ENCODE data around the gene RAPGEF3. TPM values are rescaled to one million over a fixed set of nuclear protein-coding genes. Genes with fewer than 3 reads are reported as not detected.

Gene RAPGEF3
- total and polyA plus RNA-seq, 5 donors from 2014 or later: 0.10 to 0.79 (median 0.14) TPM; not detected in 2

DNA sequence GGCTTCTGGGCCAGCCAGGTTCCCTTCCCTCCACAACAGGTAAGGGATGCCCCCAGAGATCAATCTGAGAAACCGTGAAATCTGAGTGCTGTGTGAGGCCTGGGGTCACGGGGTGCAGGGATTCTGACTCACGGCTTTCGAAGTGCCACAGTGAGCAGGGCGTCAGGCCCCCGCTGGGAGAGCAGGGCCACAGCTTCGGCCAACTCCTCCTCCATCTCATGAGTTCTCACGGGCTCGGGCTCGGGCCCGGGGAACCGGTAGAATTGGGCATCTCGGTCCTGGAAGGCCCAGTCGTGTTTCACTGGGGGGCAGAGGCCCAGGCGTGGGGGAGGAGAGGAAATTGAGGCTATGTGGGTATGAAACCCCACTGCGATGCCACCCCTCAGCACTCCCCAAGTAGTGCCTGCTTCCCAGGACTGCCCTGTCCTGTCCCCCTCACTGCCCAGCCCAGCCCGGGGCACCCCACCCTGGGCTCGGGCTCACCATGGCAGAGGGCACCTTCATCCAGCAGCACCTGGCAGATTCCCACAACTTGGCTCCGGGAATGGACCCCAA lies 7.7 kb downstream of the RAPGEF3 start:
- H3K36me3 Mint-ChIP-seq: no peaks in the 10 kb centered on the region
- H3K27me3 Mint-ChIP-seq: no peaks in the 10 kb centered on the region
- DNase-seq: no peak
- no peak overlapping the region for H3K27ac ChIP-seq (ENCODE audit: insufficient read depth, low read length, poor library complexity, severe bottlenecking)
- peaks cover 7% of the 10 kb centered on the region for H3K4me1 ChIP-seq (ENCODE audit: control insufficient read depth, insufficient read depth, low read length, poor library complexity, severe bottlenecking)
- ATAC-seq (ENCODE audit: low read depth in 2 of 2): no peak
- peaks cover 6 to 12% (median 10%) of the 10 kb centered on the region in 4 donors for H3K4me1 Mint-ChIP-seq
- no peaks in the 10 kb centered on the region for H3K36me3 ChIP-seq (ENCODE audit: control insufficient read depth, insufficient read depth, low read length)
- no peak overlapping the region for H3K4me3 Mint-ChIP-seq
- no peaks in the 10 kb centered on the region for H3K27me3 ChIP-seq (ENCODE audit: control insufficient read depth, insufficient read depth, low read length)
- no peaks in the 10 kb centered on the region for H3K9me3 Mint-ChIP-seq
- H3K27ac Mint-ChIP-seq: no peak overlapping the region
- no peaks in the 10 kb centered on the region for H3K9me3 ChIP-seq (ENCODE audit: control insufficient read depth in 2 of 2, low read length in 2 of 2)
- H3K4me3 ChIP-seq (ENCODE audit: low read depth, low read length): no peak overlapping the region

- peaks cover under 1% of the 10 kb centered on the region for H3K4me1 ChIP-seq (ENCODE audit: control insufficient read depth, insufficient read depth, low read length, poor library complexity, severe bottlenecking)
- no peaks in the 10 kb centered on the region for H3K36me3 ChIP-seq (ENCODE audit: control insufficient read depth, insufficient read depth, low read length)
- no peak overlapping the region for H3K27ac ChIP-seq (ENCODE audit: insufficient read depth, low read length, poor library complexity, severe bottlenecking)
- Mint-ChIP-seq H3K4me3 (no peak overlapping the region), H3K27me3 (peaks cover under 1% of the 10 kb centered on the region), H3K9me3 (no peaks in the 10 kb centered on the region), H3K27ac (no peak overlapping the region), H3K4me1 (peaks cover 2 to 6% (median 4%) of the 10 kb centered on the region in 4 donors), H3K36me3 (no peaks in the 10 kb centered on the region)
- H3K9me3 ChIP-seq (ENCODE audit: control insufficient read depth in 2 of 2, low read length in 2 of 2): no peaks in the 10 kb centered on the region
- H3K4me3 ChIP-seq (ENCODE audit: low read depth, low read length): no peak overlapping the region
- H3K27me3 ChIP-seq (ENCODE audit: control insufficient read depth, insufficient read depth, low read length): no peaks in the 10 kb centered on the region
- ATAC-seq (ENCODE audit: low read depth in 2 of 2) (no peak), DNase-seq (no peak)
These were observed 8.4 kb downstream of the RAPGEF3 start for GRCh38 chr12:47750229-47750798.

- H3K4me1 ChIP-seq (ENCODE audit: control insufficient read depth, insufficient read depth, low read length, poor library complexity, severe bottlenecking): no peaks in the 10 kb centered on the region
- no peaks in the 10 kb centered on the region for H3K9me3 ChIP-seq (ENCODE audit: control insufficient read depth in 2 of 2, low read length in 2 of 2)
- H3K4me1 Mint-ChIP-seq: peaks cover 0 to 1% (median 0%) of the 10 kb centered on the region in 4 donors
- ATAC-seq (ENCODE audit: low read depth in 2 of 2): no peak
- no peak overlapping the region for H3K27ac ChIP-seq (ENCODE audit: insufficient read depth, low read length, poor library complexity, severe bottlenecking)
- H3K27me3 Mint-ChIP-seq: peaks cover 6% of the 10 kb centered on the region
- no peaks in the 10 kb centered on the region for H3K36me3 ChIP-seq (ENCODE audit: control insufficient read depth, insufficient read depth, low read length)
- no peak overlapping the region for H3K4me3 Mint-ChIP-seq
- no peak for DNase-seq
- H3K27ac Mint-ChIP-seq: no peak overlapping the region
- H3K27me3 ChIP-seq (ENCODE audit: control insufficient read depth, insufficient read depth, low read length): no peaks in the 10 kb centered on the region
- H3K36me3 Mint-ChIP-seq: no peaks in the 10 kb centered on the region
- H3K9me3 Mint-ChIP-seq: no peaks in the 10 kb centered on the region
- no peak overlapping the region for H3K4me3 ChIP-seq (ENCODE audit: low read depth, low read length)
These were observed 9.8 kb downstream of the RAPGEF3 start for GRCh38 chr12:47748899-47749298.

DNA sequence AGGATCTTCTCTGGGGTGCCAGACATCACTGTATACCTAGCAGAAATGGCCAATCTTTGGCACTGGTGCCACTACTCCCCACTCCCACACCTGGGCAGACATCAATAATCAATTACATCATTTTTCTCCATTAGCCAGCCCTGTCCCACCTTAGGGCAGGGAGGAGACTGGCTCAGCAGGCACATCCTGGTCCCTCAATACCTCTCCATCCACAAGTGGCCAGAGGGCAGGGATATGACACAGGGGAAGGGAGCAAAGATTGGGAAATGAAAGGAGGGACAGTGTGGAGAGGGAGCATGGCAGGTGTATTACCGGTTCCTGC lies 10.2 kb downstream of the RAPGEF3 start:
- no peak for ATAC-seq (ENCODE audit: low read depth in 2 of 2)
- H3K4me3 ChIP-seq (ENCODE audit: low read depth, low read length): no peak overlapping the region
- H3K4me3 Mint-ChIP-seq: no peak overlapping the region
- H3K27me3 Mint-ChIP-seq: peaks cover 6% of the 10 kb centered on the region
- no peaks in the 10 kb centered on the region for H3K9me3 ChIP-seq (ENCODE audit: control insufficient read depth in 2 of 2, low read length in 2 of 2)
- H3K4me1 Mint-ChIP-seq: peaks cover 0 to 5% (median 0%) of the 10 kb centered on the region in 4 donors
- H3K9me3 Mint-ChIP-seq: no peaks in the 10 kb centered on the region
- H3K36me3 ChIP-seq (ENCODE audit: control insufficient read depth, insufficient read depth, low read length): no peaks in the 10 kb centered on the region
- H3K27ac ChIP-seq (ENCODE audit: insufficient read depth, low read length, poor library complexity, severe bottlenecking): no peak overlapping the region
- no peaks in the 10 kb centered on the region for H3K27me3 ChIP-seq (ENCODE audit: control insufficient read depth, insufficient read depth, low read length)
- DNase-seq: no peak
- no peaks in the 10 kb centered on the region for H3K36me3 Mint-ChIP-seq
- H3K4me1 ChIP-seq (ENCODE audit: control insufficient read depth, insufficient read depth, low read length, poor library complexity, severe bottlenecking): no peaks in the 10 kb centered on the region
- H3K27ac Mint-ChIP-seq: no peak overlapping the region

GRCh38 chr12:47747596-47748506 lies 10.8 kb downstream of the RAPGEF3 start:
- Mint-ChIP-seq H3K27ac (no peak overlapping the region), H3K4me1 (peaks cover 0 to 10% (median 1%) of the 10 kb centered on the region in 4 donors), H3K36me3 (no peaks in the 10 kb centered on the region), H3K9me3 (no peaks in the 10 kb centered on the region), H3K4me3 (no peak overlapping the region), H3K27me3 (peaks cover 6% of the 10 kb centered on the region)
- ATAC-seq (ENCODE audit: low read depth in 2 of 2) (no peak), DNase-seq (no peak)
- Histone ChIP-seq H3K27ac (ENCODE audit: insufficient read depth, low read length, poor library complexity, severe bottlenecking) (no peak overlapping the region), H3K9me3 (ENCODE audit: control insufficient read depth in 2 of 2, low read length in 2 of 2) (no peaks in the 10 kb centered on the region), H3K27me3 (ENCODE audit: control insufficient read depth, insufficient read depth, low read length) (no peaks in the 10 kb centered on the region), H3K36me3 (ENCODE audit: control insufficient read depth, insufficient read depth, low read length) (no peaks in the 10 kb centered on the region), H3K4me3 (ENCODE audit: low read depth, low read length) (no peak overlapping the region), H3K4me1 (ENCODE audit: control insufficient read depth, insufficient read depth, low read length, poor library complexity, severe bottlenecking) (no peaks in the 10 kb centered on the region)

DNA sequence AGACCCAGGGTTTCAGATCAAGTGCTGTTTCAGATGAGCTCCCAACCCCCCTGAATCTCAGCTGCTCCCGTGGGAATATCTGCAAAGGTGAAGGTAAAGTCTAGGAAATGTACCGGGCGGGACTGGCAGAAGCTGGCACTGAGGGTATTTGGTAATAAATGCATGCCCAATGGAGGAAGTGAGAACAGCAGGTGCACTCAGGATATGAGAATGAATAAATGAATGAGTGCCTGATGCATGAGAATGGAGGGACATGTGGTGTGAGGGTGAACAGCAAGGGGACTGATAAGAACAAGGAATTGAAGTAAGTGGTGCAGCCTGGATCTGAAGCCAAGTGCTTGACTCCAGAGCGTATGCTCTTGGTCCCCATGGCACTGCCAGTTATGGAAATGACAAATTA lies 11.6 kb downstream of the RAPGEF3 start:
- Mint-ChIP-seq H3K27ac (no peak overlapping the region), H3K4me3 (no peak overlapping the region), H3K4me1 (peaks cover 0 to 14% (median 3%) of the 10 kb centered on the region in 4 donors), H3K27me3 (peaks cover 6% of the 10 kb centered on the region), H3K36me3 (no peaks in the 10 kb centered on the region), H3K9me3 (no peaks in the 10 kb centered on the region)
- Histone ChIP-seq H3K36me3 (ENCODE audit: control insufficient read depth, insufficient read depth, low read length) (no peaks in the 10 kb centered on the region), H3K9me3 (ENCODE audit: control insufficient read depth in 2 of 2, low read length in 2 of 2) (no peaks in the 10 kb centered on the region), H3K27ac (ENCODE audit: insufficient read depth, low read length, poor library complexity, severe bottlenecking) (no peak overlapping the region), H3K27me3 (ENCODE audit: control insufficient read depth, insufficient read depth, low read length) (no peaks in the 10 kb centered on the region), H3K4me1 (ENCODE audit: control insufficient read depth, insufficient read depth, low read length, poor library complexity, severe bottlenecking) (no peaks in the 10 kb centered on the region), H3K4me3 (ENCODE audit: low read depth, low read length) (no peak overlapping the region)
- DNase-seq (no peak), ATAC-seq (ENCODE audit: low read depth in 2 of 2) (no peak)

DNA sequence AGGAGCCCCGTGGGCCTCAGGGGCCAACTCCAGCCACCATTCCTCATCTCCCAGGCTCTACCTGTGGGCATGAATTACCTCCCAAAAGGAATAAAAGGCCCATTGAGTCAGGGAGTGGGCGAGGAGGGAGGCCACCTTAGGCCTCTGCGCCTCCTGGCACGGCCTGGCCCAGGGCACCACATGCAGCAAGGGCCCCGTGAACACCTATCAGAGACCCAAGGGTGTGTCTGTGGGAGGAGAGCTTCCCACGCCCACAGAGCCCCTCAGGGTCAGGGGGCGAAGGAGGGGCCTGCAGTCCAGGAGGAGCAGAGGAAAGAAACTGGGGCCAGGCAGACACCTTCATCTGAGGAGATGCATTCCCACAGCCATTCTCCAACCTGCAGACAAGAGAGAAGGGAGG lies 12.2 kb downstream of the RAPGEF3 start:
- H3K9me3 Mint-ChIP-seq: no peaks in the 10 kb centered on the region
- H3K4me3 Mint-ChIP-seq: no peak overlapping the region
- peaks cover 6% of the 10 kb centered on the region for H3K27me3 Mint-ChIP-seq
- H3K27ac Mint-ChIP-seq: no peak overlapping the region
- no peaks in the 10 kb centered on the region for H3K36me3 Mint-ChIP-seq
- Histone ChIP-seq H3K4me1 (ENCODE audit: control insufficient read depth, insufficient read depth, low read length, poor library complexity, severe bottlenecking) (peaks cover 4% of the 10 kb centered on the region), H3K9me3 (ENCODE audit: control insufficient read depth in 2 of 2, low read length in 2 of 2) (no peaks in the 10 kb centered on the region), H3K27ac (ENCODE audit: insufficient read depth, low read length, poor library complexity, severe bottlenecking) (no peak overlapping the region), H3K27me3 (ENCODE audit: control insufficient read depth, insufficient read depth, low read length) (no peaks in the 10 kb centered on the region), H3K4me3 (ENCODE audit: low read depth, low read length) (no peak overlapping the region), H3K36me3 (ENCODE audit: control insufficient read depth, insufficient read depth, low read length) (no peaks in the 10 kb centered on the region)
- DNase-seq (no peak), ATAC-seq (ENCODE audit: low read depth in 2 of 2) (no peak)
- peaks cover 0 to 21% (median 4%) of the 10 kb centered on the region in 4 donors for H3K4me1 Mint-ChIP-seq

All from CD4-positive, CD25-positive, alpha-beta regulatory T cell (primary cell).